Measurements from ENCODE around the gene CUEDC2. TPM values are rescaled to one million over a fixed set of nuclear protein-coding genes. Genes with fewer than 3 reads are reported as not detected.
A peak's percentile ranks its signal among the peaks of the same experiment; 100 is the strongest.

Gene CUEDC2
- total and polyA plus RNA-seq, 4 donors: 14.4 to 36.1 (median 24.1) TPM

- TF ChIP-seq ZBTB33 (IDR thresholded peaks at IDR 0.05): no peak
- no peak for TF ChIP-seq GABPA (IDR thresholded peaks at IDR 0.05 in 1 of 2, conservative IDR thresholded peaks at IDR 0.05 in 1 of 2)
- no peak for TF ChIP-seq YY1 (IDR thresholded peaks at IDR 0.05)
These were observed 1.3 kb upstream of the CUEDC2 start (continued) for GRCh38 chr10:102433619-102434046.

- 32% methylated on average over 4 of the region's 4 CpGs for WGBS
- Histone ChIP-seq H3K4me1 (ENCODE audit: control insufficient read depth in 4 of 4, insufficient read depth in 4 of 4, low read length in 3 of 4) (peaks cover 0 to 31% (median 24%) of the 10 kb centered on the region in 4 donors), H3K36me3 (ENCODE audit: control insufficient read depth in 4 of 4, insufficient read depth in 3 of 4, low read depth in 1 of 4, low read length in 3 of 4) (peaks cover 0 to 3% (median 0%) of the 10 kb centered on the region in 4 donors), H3K9me3 (ENCODE audit: control insufficient read depth in 4 of 4, low read length in 3 of 4) (no peaks in the 10 kb centered on the region), H3K9ac (ENCODE audit: low read depth in 1 of 2, low read length in 2 of 2) (peak overlapping the region; percentile 83 to 99), H3K27me3 (ENCODE audit: control insufficient read depth in 4 of 4, insufficient read depth in 4 of 4, low read length in 3 of 4) (no peaks in the 10 kb centered on the region), H3K4me3 (ENCODE audit: low read depth in 1 of 3, low read length in 3 of 3) (peak overlapping the region; percentile 74 to 81 (median 76)), H3K27ac (ENCODE audit: low read depth in 1 of 2, low read length in 2 of 2) (peak overlapping the region; percentile 28 to 66)
- DNase-seq (ENCODE audit: low spot score): no peak
- TF ChIP-seq, protein P1, sequence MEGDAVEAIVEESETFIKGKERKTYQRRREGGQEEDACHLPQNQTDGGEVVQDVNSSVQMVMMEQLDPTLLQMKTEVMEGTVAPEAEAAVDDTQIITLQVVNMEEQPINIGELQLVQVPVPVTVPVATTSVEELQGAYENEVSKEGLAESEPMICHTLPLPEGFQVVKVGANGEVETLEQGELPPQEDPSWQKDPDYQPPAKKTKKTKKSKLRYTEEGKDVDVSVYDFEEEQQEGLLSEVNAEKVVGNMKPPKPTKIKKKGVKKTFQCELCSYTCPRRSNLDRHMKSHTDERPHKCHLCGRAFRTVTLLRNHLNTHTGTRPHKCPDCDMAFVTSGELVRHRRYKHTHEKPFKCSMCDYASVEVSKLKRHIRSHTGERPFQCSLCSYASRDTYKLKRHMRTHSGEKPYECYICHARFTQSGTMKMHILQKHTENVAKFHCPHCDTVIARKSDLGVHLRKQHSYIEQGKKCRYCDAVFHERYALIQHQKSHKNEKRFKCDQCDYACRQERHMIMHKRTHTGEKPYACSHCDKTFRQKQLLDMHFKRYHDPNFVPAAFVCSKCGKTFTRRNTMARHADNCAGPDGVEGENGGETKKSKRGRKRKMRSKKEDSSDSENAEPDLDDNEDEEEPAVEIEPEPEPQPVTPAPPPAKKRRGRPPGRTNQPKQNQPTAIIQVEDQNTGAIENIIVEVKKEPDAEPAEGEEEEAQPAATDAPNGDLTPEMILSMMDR (IDR thresholded peaks at IDR 0.05; ENCODE audit: low read depth, low read length, missing input control): no peak
- no peak for TF ChIP-seq EGR1 (IDR thresholded peaks at IDR 0.05; ENCODE audit: low read depth in 2 of 2)
- no peak for TF ChIP-seq ZBTB33 (IDR thresholded peaks at IDR 0.05)
- no peak for TF ChIP-seq FOXA1 (IDR thresholded peaks at IDR 0.05)
- TF ChIP-seq GABPA (IDR thresholded peaks at IDR 0.05 in 1 of 2, conservative IDR thresholded peaks at IDR 0.05 in 1 of 2): no peak
- TF ChIP-seq JUND (IDR thresholded peaks at IDR 0.05): no peak
- no peak for TF ChIP-seq FOXA2 (IDR thresholded peaks at IDR 0.05)
- TF ChIP-seq HNF4A (conservative IDR thresholded peaks at IDR 0.05): no peak
- TF ChIP-seq NR2F2 (IDR thresholded peaks at IDR 0.05): no peak
- TF ChIP-seq, protein P2, sequence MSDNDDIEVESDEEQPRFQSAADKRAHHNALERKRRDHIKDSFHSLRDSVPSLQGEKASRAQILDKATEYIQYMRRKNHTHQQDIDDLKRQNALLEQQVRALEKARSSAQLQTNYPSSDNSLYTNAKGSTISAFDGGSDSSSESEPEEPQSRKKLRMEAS (IDR thresholded peaks at IDR 0.05): no peak
- no peak for TF ChIP-seq RAD21 (IDR thresholded peaks at IDR 0.05)
- TF ChIP-seq HNF4G (IDR thresholded peaks at IDR 0.05): no peak
- no peak for TF ChIP-seq YY1 (IDR thresholded peaks at IDR 0.05)
- TF ChIP-seq RXRA (IDR thresholded peaks at IDR 0.05): no peak
- TF ChIP-seq SP1 (IDR thresholded peaks at IDR 0.05): no peak
- TF ChIP-seq TAF1 (conservative IDR thresholded peaks at IDR 0.05): no peak
- TF ChIP-seq, protein P3, sequence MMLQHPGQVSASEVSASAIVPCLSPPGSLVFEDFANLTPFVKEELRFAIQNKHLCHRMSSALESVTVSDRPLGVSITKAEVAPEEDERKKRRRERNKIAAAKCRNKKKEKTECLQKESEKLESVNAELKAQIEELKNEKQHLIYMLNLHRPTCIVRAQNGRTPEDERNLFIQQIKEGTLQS (IDR thresholded peaks at IDR 0.05): no peak
These were observed 786 bp downstream of the CUEDC2 start for GRCh38 chr10:102431452-102432124.

All from liver (tissue), 9 donors.